AG04449 (cell line): Measurements from ENCODE around the gene MAP10.

Source experiments
- CTCF ChIA-PET: fragments of 350-600 bp; formaldehyde crosslinking; extraction: SDS; loops from one replicate; lab custom pipeline; 2021; ENCODE audit warnings: antibody characterized with exemption; lab: Yijun Ruan, JAX
- POLR2A ChIA-PET: fragments of 400-600, 350-600 bp; formaldehyde crosslinking; extraction: SDS; loops from one replicate; lab custom pipeline; 2020; ENCODE audit warnings: antibody characterized with exemption, inconsistent platforms; lab: Yijun Ruan, JAX
- DNase-seq: peaks from one replicate; pipeline ENCODE4 v3.0.0-alpha.2; 2010; ENCODE audit warnings: low read depth, low spot score
- H3K4me3 ChIP-seq: 2 replicates; pipeline ENCODE4 v1.5.1; 2011; ENCODE audit warnings: low read depth, mild to moderate bottlenecking, control low read depth, low read length
- TF ChIP-seq, protein P1 (sequence below): IDR thresholded peaks from one replicate; pipeline ENCODE4 v1.5.1; 2011; ENCODE audit warnings: mild to moderate bottlenecking, moderate library complexity, low read length, control low read depth, inconsistent platforms; ENCODE audit not compliant: insufficient read depth; ENCODE audit errors: missing control alignments

The MAP10 gene, protein sequence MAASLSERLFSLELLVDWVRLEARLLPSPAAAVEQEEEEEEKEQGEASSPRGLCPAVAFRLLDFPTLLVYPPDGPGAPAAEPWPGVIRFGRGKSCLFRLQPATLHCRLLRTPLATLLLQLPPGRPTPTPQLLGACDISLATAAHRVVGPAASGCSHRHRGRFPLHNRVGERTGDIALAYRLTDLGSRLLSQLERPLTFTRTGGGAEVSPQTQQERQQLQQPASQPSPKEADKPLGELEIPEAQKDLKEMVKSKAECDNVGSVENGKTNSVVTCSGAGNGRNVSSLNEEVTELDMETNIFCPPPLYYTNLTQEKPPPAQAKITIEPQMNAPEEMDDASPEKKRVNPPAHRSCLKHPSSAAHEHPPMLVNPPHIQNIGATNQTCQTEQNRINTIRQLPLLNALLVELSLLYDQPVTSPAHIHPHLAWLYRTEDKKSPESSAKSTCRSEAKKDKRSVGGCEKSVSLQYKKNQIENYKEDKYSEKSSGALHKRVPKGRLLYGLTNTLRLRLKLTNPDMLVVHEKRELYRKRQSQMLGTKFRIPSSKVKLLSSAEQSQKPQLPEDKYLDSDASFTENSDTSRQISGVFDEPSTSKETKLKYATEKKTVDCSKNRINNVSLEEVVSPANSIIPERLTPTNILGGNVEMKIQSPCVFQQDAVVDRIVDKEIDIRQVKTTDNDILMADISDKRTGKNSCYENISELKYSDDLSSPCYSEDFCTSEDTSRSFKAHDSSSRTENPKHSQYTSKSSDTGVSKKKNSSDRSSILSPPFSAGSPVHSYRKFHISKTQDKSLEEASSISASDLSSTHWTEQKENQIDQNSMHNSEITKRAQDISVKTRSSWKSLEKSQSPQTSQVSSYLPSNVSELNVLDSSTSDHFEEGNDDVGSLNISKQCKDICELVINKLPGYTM

DNA sequence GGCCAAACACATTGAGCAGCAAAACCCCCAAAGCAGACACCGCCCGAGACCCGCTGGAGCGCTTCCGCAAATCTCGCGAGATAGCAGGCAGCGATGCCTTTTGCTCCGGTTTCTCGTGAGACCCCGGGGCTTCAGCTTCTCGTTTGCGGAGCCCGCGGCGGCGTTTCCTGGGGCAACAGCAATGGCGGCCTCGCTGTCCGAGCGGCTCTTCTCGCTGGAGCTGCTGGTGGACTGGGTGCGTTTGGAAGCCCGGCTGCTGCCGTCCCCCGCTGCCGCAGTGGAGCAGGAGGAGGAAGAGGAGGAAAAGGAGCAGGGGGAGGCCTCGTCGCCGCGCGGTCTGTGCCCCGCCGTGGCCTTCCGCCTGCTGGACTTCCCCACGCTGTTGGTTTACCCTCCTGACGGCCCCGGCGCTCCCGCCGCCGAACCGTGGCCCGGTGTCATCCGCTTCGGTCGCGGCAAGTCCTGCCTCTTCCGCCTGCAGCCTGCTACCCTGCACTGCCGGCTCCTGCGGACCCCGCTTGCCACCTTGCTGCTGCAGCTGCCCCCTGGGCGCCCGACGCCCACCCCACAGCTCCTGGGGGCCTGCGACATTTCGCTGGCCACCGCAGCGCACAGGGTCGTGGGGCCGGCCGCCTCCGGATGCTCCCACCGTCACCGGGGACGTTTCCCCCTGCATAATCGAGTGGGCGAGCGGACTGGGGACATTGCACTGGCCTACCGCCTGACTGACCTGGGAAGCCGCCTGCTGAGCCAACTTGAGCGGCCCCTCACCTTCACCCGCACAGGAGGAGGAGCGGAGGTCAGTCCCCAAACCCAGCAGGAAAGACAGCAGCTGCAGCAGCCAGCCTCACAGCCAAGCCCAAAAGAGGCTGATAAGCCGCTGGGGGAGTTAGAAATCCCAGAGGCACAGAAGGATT is at the start of gene MAP10:
Gene MAP10 (plus strand): TSS at position 148 of the 917 bp plus-strand sequence. CDS start 34 bp downstream, at position 182.
- CTCF ChIA-PET, result no interaction called here
- no peak for DNase-seq
- TF ChIP-seq, protein P1, sequence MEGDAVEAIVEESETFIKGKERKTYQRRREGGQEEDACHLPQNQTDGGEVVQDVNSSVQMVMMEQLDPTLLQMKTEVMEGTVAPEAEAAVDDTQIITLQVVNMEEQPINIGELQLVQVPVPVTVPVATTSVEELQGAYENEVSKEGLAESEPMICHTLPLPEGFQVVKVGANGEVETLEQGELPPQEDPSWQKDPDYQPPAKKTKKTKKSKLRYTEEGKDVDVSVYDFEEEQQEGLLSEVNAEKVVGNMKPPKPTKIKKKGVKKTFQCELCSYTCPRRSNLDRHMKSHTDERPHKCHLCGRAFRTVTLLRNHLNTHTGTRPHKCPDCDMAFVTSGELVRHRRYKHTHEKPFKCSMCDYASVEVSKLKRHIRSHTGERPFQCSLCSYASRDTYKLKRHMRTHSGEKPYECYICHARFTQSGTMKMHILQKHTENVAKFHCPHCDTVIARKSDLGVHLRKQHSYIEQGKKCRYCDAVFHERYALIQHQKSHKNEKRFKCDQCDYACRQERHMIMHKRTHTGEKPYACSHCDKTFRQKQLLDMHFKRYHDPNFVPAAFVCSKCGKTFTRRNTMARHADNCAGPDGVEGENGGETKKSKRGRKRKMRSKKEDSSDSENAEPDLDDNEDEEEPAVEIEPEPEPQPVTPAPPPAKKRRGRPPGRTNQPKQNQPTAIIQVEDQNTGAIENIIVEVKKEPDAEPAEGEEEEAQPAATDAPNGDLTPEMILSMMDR, result no peak
- POLR2A ChIA-PET, result no interaction called here
- peak within 1 kb of the TSS; percentile 70 for H3K4me3 ChIP-seq

- TF ChIP-seq, protein P1, result no peak
- POLR2A ChIA-PET, result no interaction called here
- DNase-seq, result no peak
- CTCF ChIA-PET, result no interaction called here
- H3K4me3 ChIP-seq, result no peak overlapping the region
These were observed 40.6 kb upstream of the MAP10 start for GRCh38 chr1:232764458-232765251.

- TF ChIP-seq, protein P1, result no peak
- CTCF ChIA-PET, result no interaction called here
- POLR2A ChIA-PET, result no interaction called here
- DNase-seq, result no peak
- H3K4me3 ChIP-seq, result no peak overlapping the region
These were observed 39.7 kb upstream of the MAP10 start for GRCh38 chr1:232765542-232765941.

- POLR2A ChIA-PET, result no interaction called here
These were observed 38.9 kb upstream of the MAP10 start for GRCh38 chr1:232766241-232766890.

DNA sequence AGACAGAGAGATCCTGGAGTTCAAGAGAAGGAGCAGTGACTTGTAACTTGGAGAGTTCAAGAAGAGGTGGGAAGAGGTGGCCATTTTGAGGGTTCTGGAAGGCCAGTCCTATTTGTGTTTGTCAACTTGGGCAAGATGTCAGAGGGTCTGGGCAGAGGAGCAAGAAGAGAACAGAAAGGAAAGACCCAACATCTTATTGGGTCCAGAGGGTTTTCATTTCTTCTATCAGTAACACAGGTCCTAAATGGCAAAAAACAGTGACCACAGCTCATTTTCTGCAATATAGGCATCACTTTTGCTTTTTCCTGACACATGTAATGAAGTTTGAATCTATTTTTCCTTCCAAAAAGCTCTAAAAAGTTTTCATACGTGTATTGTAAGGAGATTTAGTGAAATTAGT is 38.3 kb upstream of the MAP10 start:
- POLR2A ChIA-PET, result no interaction called here
- no peak overlapping the region for H3K4me3 ChIP-seq
- no peak for DNase-seq
- TF ChIP-seq, protein P1, result no peak
- CTCF ChIA-PET, result no interaction called here

More at GRCh38 chr1:232766241-232766890, 38.9 kb upstream of the MAP10 start:
- DNase-seq, result no peak
- CTCF ChIA-PET, result no interaction called here
- H3K4me3 ChIP-seq, result no peak overlapping the region
- TF ChIP-seq, protein P1, result no peak
